Frontal cortex (tissue), 4 donors: ENCODE measurements around the gene KCNMB4. TPM values are rescaled to one million over a fixed set of nuclear protein-coding genes. Genes with fewer than 3 reads are reported as not detected.
A peak's percentile ranks its signal among the peaks of the same experiment; 100 is the strongest.
"Not testable (repeated sequence)": the region's sequence is repeated elsewhere in the genome, so short reads cannot be mapped to it uniquely, and the experiment has no call there.

ENCODE experiments used
- DNase-seq, 2 donors: peaks; one replicate each; pipeline ENCODE4 v3.0.0; 2012; ENCODE audit warnings: low spot score in 2 of 2
- FAIRE-seq: peaks from 2 replicates; lab custom pipeline; 2012; peaks lifted over from hg19 to GRCh38; lab: Jason Lieb, UNC
- total RNA-seq: library from RNA; depleted of rRNA; stranded (reverse); fragments of >200 nt; gene quantifications from one replicate; pipeline ENCODE4 v1.2.3, GENCODE V29; 2014
- donor health status: control.
- donor health status: control.
- donor health status: control.

Gene KCNMB4
- total RNA-seq, 1 donor from 2014 or later, result 54.2 TPM

- DNase-seq, result peak in 1 of 2 donors; percentile 40
- FAIRE-seq, result no peak
Measured at GRCh38 chr12:70367258-70368141, 1.4 kb downstream of the KCNMB4 start.

DNA sequence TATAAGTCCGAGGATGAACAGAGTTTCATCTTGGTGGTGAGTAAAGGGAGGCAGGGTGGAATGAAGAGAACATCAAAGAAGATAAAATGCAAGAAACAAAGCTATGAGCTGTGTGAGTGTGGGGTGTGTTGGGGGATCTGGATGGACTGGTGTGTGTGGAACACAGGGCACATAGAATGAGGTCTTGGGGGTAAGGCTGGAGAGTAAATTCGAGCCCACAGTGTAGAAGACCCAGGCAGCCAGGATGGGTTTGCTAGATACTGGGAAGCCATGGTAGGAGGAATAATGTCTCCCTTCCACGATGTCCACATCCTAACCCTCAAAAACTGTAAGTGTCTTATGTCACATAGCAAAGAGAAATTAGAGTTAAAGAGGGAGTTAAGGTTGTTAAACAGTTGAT lies 6.8 kb downstream of the KCNMB4 start:
- FAIRE-seq (no peak), DNase-seq (no peak)

DNA sequence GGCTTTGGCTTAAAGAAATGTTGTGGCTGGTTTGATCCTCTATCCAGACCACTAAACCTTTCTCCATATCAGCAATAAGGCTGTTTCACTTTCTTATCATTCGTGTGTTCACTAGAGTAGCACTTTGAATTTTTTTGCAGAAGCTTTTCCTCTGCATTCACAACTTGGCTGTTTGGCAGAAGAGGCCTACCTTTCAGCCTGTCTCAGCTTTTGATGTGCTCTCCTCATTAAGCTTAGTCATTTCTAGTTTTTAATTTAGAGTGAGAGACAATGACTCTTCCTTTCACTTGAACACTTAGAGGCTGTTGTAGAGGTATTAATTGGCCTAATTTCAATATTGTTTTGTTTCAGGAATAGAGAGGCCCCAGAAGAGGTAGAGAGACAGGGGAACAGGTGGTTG lies 13.8 kb downstream of the KCNMB4 start:
- DNase-seq (no peak), FAIRE-seq (no peak)

GRCh38 chr12:70383484-70383883 lies 17.4 kb downstream of the KCNMB4 start:
- FAIRE-seq, result no peak
- no peak for DNase-seq

DNA sequence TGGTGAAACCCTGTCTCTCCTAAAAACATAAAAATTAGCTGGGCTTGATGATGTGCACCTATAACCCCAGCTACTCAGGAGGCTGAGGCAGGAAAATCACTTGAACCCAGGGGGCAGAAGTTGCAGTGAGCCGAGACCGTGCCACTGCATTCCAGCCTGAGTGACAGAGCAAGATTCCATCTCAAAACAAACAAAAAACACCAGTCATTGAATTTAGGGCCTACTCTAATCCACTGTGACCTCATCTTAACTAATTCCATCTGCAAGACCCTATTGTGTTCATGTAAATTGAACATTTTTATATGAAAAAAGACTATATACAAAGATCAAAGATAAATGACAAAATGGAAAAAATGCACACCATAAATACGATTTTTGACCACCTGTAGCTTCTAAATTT lies 17.8 kb downstream of the KCNMB4 start:
- FAIRE-seq (no peak), DNase-seq (no peak)

DNA sequence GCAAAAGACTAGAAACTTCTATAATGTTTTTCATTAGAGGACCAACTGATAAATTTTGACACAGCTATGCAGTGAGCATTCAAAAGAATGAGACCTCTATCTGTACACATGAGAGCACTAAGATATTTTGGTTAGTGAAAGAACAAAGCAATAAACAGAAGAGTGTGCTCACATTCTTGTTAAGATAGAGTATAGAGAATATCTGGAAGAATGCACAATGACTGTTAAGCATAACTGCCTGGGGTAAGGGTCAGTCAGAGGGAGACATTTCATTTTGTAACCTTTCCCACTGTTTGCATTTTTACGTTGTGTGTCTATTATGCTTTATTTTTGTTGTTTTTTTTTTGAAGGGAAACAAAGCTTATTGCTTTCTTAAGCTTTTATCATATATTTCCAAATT lies 20.7 kb downstream of the KCNMB4 start:
- FAIRE-seq, result no peak
- DNase-seq, result no peak

DNA sequence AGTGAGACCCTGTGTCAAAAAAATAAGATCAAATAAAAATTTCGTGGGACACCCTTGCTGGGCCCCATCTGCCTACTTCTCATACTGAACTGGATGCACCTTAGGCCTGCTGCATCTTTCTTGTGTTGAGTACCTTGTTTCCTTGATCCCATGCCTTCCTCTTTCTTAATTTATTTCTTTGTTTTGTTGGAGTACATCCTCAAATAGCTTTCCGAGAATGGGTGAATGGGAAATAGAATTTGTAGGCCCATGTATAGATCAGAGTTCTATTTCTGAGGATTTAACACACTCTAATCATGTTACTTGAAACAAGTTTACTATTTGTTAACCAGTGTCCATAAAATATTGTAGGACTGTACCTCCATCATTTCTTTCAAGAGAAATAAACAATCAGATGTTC lies 23.6 kb downstream of the KCNMB4 start:
- FAIRE-seq (no peak), DNase-seq (no peak)

DNA sequence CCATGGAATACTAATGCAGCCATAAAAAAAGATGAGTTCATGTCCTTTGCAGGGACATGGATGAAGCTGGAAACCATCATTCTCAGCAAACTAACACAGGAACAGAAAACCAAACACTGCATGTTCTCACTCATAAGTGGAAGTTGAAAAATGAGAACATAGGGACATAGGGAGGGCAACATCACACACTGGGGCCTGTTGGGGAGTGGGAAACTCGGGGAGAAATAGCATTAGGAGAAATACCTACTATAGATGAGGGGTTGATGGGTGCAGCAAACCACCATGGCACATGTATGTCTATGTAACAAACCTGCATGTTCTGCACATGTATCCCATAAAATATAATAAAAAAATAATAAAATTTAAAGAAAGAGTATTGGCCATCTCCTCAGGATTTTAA lies 26.5 kb downstream of the KCNMB4 start:
- FAIRE-seq, DNase-seq: not testable (repeated sequence)

DNA sequence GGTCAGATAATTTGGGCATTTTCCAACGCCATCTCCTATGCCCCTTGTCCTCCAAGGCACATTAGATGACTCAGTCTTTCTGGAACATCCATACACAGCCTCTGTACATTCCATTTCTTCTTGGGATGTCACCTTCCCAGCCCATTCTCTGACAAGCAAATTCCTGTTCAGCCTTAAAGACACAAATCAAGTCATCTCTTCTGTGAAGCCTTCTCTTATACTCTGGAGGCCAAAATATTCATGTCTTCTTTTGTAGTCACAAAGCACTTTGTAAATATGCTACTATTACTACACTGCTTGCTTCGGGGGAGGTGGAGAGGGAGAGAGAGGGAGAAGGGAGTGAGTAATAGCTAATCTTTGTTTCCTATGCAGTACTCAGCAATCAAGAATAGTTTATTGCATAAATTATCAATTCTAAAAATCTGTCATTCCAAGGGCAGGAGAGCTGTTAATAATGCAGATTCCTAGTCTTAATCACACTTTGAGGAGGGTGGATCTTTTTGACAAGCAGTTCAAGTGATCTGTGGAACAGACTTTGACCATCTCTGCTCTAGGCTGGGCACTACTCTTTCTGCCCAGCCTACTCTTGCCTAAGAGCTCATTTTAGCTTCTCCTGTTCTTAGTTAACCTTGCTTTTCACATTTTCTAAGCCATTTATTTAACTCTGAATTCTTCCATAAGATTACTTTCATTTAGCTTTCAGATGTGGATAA lies 27.9 kb downstream of the KCNMB4 start:
- DNase-seq (no peak), FAIRE-seq (no peak)

- no peak for DNase-seq
- FAIRE-seq, result no peak
Measured at GRCh38 chr12:70398002-70398401, 31.9 kb downstream of the KCNMB4 start.

DNA sequence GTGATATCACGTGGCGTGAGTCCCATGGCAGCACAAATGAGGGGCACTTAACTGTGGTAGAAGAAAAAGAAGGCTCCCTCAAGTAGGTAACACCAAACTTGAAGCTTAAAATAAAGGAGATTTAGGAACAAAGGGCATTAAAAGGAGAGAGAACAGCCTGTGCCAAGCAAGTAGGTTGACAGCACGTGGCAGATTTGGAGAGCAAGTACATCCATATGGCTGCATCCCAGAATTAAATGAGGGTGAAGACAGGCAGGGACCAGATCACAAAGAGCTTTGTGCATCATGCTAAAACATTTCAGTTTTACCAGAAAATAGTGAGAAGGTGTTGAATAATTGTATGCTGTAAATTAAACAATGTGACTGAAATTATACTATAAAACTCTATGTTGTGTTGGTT lies 32.8 kb downstream of the KCNMB4 start:
- FAIRE-seq, result no peak

DNA sequence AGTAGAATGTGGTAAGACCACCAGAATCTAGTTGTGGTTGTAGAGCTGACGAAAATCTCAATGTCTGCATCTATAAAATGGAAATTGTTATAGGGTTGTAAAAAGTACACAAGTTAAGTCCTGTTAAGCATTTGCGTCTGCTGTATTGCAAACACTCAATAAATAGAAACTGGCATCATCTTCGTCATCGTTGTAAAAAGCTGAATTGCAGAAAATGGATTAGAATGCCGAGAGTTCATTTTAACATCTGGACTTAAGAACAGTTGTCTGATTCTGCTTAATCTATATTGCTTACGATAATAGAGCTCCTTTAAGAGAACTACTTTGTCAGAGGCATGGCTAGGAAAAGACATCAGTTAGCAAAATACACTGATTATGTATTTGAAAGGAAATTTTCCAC lies 33.2 kb downstream of the KCNMB4 start:
- no peak for DNase-seq
- FAIRE-seq, result no peak

More for the DNA sequence above, 32.8 kb downstream of the KCNMB4 start:
- no peak for DNase-seq

GRCh38 chr12:70400124-70400523 lies 34.0 kb downstream of the KCNMB4 start:
- no peak for FAIRE-seq
- no peak for DNase-seq

GRCh38 chr12:70402597-70402996 lies 36.5 kb downstream of the KCNMB4 start:
- DNase-seq (no peak), FAIRE-seq (no peak)

DNA sequence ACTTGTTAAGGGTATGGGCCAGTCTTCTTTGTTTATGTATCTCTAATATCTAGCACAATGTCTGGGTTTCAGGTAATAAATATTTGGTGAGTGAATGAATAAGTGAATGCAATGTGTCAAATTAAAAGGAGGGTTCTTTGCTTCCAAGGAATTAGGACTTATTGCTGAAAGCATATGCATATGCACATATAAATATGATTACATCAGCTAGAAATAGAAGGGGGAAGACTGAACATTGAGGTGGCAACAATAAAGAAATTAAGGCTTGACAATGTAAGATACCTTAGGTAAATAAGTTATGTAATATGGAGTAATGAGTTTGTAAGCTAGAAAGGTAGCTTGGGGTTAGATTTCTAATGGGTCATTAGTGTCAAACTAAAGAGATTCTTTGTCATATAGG lies 37.7 kb downstream of the KCNMB4 start:
- FAIRE-seq (no peak), DNase-seq (no peak)

DNA sequence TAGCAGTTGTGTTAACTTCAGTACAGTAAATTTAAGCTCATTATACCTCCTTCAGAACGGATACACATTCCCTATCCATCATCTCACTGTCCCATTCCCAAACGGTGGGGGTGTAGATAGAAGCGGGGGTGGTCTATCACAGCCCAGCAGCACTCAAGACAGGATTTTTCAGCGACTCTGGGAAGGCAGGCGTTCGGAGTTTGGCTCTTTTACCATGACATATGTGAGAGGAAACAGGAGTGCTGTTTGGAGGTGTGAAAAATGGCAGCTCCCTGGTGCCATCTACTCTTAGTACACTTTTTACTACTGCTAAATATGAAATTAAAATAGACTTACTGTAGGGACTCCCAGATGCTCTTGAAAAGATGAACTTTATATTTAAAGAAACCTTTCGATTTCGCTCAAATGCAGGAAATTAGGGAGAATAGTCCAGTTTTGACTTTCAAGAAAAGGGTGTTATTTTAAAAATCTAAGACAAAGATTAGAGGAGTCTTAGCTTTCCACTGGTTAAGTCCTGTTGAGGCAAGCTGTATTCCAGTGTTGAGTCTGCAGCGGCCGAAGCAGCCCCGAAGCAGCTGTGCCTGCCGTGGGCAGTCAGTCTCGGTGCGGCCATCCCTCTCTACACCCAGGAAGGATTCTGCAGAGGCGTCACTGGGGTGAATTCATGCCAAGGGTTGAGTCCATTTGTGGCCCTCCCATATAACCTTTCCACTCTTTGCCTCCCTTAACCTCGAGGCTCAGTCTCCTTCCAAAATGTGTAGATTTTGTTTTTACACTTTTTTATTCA lies 42.1 kb downstream of the KCNMB4 start:
- DNase-seq, result no peak

DNA sequence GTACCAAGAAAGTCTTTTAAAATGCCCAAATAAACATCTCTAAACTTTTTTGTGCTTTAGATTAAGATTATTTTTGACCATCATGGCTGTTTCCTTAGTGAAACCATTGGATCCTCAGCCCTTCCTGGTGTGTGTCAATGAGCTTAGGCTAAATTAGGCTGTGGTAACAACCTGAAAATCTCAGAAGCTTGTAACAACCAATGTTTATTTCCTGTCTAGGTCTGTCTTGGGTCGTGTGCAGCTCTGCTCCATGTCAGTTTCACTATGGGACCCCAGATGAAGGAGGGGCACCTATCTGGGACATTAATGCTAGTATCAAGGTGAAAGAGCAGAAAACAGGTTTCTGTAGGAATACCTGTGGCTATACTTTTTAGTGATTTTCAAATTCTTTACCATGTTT lies 49.9 kb downstream of the KCNMB4 start:
- FAIRE-seq (no peak), DNase-seq (no peak)

More for the DNA sequence above, 42.1 kb downstream of the KCNMB4 start:
- FAIRE-seq, result no peak

- DNase-seq, result no peak
- FAIRE-seq, result no peak
Measured at GRCh38 chr12:70417121-70417520, 51.0 kb downstream of the KCNMB4 start.

GRCh38 chr12:70418101-70418500 lies 52.0 kb downstream of the KCNMB4 start:
- DNase-seq (no peak), FAIRE-seq (no peak)

- no peak for FAIRE-seq
Measured at GRCh38 chr12:70422631-70423030, 56.5 kb downstream of the KCNMB4 start.

More at GRCh38 chr12:70422631-70423030, 56.5 kb downstream of the KCNMB4 start:
- no peak for DNase-seq
